GM18861 (cell line): ENCODE data around the gene GTF2H4.

Experiments used
- ATAC-seq: cut with Tn5 transposase; IDR thresholded peaks from one replicate; pipeline ENCODE4 v1.9.1; 2021; ENCODE audit not compliant: unreplicated experiment

Gene GTF2H4

GRCh38 chr6:30882204-30882758 lies 25.7 kb upstream of the GTF2H4 start:
- no peak for ATAC-seq

GRCh38 chr6:30882759-30883684 lies 25.0 kb upstream of the GTF2H4 start:
- no peak for ATAC-seq

- no peak for ATAC-seq
Measured at GRCh38 chr6:30883685-30884520, 24.1 kb upstream of the GTF2H4 start, which contains the start of gene DDR1. Gene DDR1 (plus strand): TSS chr6:30884519. CDS start chr6:30888730, 4,211 bp downstream.

- ATAC-seq: no peak
Measured at GRCh38 chr6:30884521-30885480, 23.2 kb upstream of the GTF2H4 start.

- ATAC-seq: no peak
Measured at GRCh38 chr6:30885481-30885998, 22.5 kb upstream of the GTF2H4 start.

- no peak for ATAC-seq
Measured at GRCh38 chr6:30885999-30886896, 21.8 kb upstream of the GTF2H4 start.

- ATAC-seq: no peak
Measured at GRCh38 chr6:30886897-30887255, 21.1 kb upstream of the GTF2H4 start.

- ATAC-seq: no peak
Measured at GRCh38 chr6:30887901-30888815, 19.8 kb upstream of the GTF2H4 start.

GRCh38 chr6:30888816-30889495 lies 19.1 kb upstream of the GTF2H4 start:
- no peak for ATAC-seq

GRCh38 chr6:30889496-30889885 lies 18.5 kb upstream of the GTF2H4 start:
- ATAC-seq: no peak

- no peak for ATAC-seq
Measured at GRCh38 chr6:30889921-30890645, 17.9 kb upstream of the GTF2H4 start.

GRCh38 chr6:30890646-30891449 lies 17.2 kb upstream of the GTF2H4 start:
- ATAC-seq: no peak

- no peak for ATAC-seq
Measured at GRCh38 chr6:30891450-30891723, 16.6 kb upstream of the GTF2H4 start.

GRCh38 chr6:30891816-30892538 lies 16.0 kb upstream of the GTF2H4 start:
- ATAC-seq: no peak

GRCh38 chr6:30893001-30893591 lies 14.9 kb upstream of the GTF2H4 start:
- no peak for ATAC-seq
